Activated CD4-positive, alpha-beta T cell treated with anti-CD3 and anti-CD28 coated beads, Interleukin-2, amount 50 U/mL, for 16 hours (primary cell): ENCODE results near the gene GTF2H3.

Experiments used
- DNase-seq: peaks from one replicate; pipeline ENCODE4 v3.0.0-alpha.2; 2020

Gene GTF2H3

GRCh38 chr12:123645878-123646277 is 12.2 kb downstream of the GTF2H3 start:
- no peak for DNase-seq

GRCh38 chr12:123648401-123648800 is 14.8 kb downstream of the GTF2H3 start:
- DNase-seq: no peak

- no peak for DNase-seq
Measured at GRCh38 chr12:123654129-123654701, 20.6 kb downstream of the GTF2H3 start.

GRCh38 chr12:123655420-123655819 is 21.8 kb downstream of the GTF2H3 start:
- DNase-seq: no peak

GRCh38 chr12:123656392-123656791 is 22.8 kb downstream of the GTF2H3 start:
- no peak for DNase-seq

GRCh38 chr12:123657211-123657610 is 23.6 kb downstream of the GTF2H3 start:
- no peak for DNase-seq

GRCh38 chr12:123659996-123660727 is 26.5 kb downstream of the GTF2H3 start:
- peak; percentile 24 for DNase-seq

- no peak for DNase-seq
Measured at GRCh38 chr12:123667771-123668170, 34.1 kb downstream of the GTF2H3 start.

- peak; percentile 95 for DNase-seq
Measured at GRCh38 chr12:123670882-123671728, 37.5 kb downstream of the GTF2H3 start, which contains the start of gene TCTN2. TSS of gene TCTN2 (plus strand) at chr12:123671113. CDS start at chr12:123671241, 128 bp downstream.

- no peak for DNase-seq
Measured at GRCh38 chr12:123671876-123672275, 38.2 kb downstream of the GTF2H3 start.

GRCh38 chr12:123675436-123675835 is 41.8 kb downstream of the GTF2H3 start:
- DNase-seq: no peak

- DNase-seq: no peak
Measured at GRCh38 chr12:123676616-123677320, 43.1 kb downstream of the GTF2H3 start.

- no peak for DNase-seq
Measured at GRCh38 chr12:123678981-123679380, 45.4 kb downstream of the GTF2H3 start.

- no peak for DNase-seq
Measured at GRCh38 chr12:123681605-123682004, 48.0 kb downstream of the GTF2H3 start.

- no peak for DNase-seq
Measured at GRCh38 chr12:123683964-123684363, 50.3 kb downstream of the GTF2H3 start.

GRCh38 chr12:123686636-123687190 is 53.1 kb downstream of the GTF2H3 start:
- no peak for DNase-seq

GRCh38 chr12:123690191-123690840 is 56.7 kb downstream of the GTF2H3 start:
- no peak for DNase-seq

- DNase-seq: no peak
Measured at GRCh38 chr12:123696207-123696606, 62.6 kb downstream of the GTF2H3 start.

- DNase-seq: no peak
Measured at GRCh38 chr12:123696646-123697045, 63.0 kb downstream of the GTF2H3 start.

- no peak for DNase-seq
Measured at GRCh38 chr12:123705935-123706334, 72.3 kb downstream of the GTF2H3 start.

- DNase-seq: no peak
Measured at GRCh38 chr12:123707466-123707865, 73.8 kb downstream of the GTF2H3 start.
